B cell (primary cell): ENCODE data around the gene GYPC. TPM values are rescaled to one million over a fixed set of nuclear protein-coding genes. Genes with fewer than 3 reads are reported as not detected.
"Not testable (repeated sequence)": the region's sequence is repeated elsewhere in the genome, so short reads cannot be mapped to it uniquely, and the experiment has no call there.

Experiments
- ATAC-seq: fragments of 200-7000 bp; cut with Tn5 transposase; one replicate; pipeline ENCODE4 v1.10.0; 2021; ENCODE audit warnings: low read depth, mild to moderate bottlenecking, moderate number of reproducible peaks, moderate library complexity
- CTCF ChIA-PET: fragments of 350-600 bp; sonication (Branson Sonifier 250); formaldehyde crosslinking; loops from one replicate; lab custom pipeline; 2021; ENCODE audit warnings: antibody characterized with exemption, inconsistent platforms; lab: Charles Lee
- POLR2A ChIA-PET: fragments of 350-600 bp; sonication (Branson Sonifier 250); formaldehyde crosslinking; loops from one replicate; lab custom pipeline; 2021; ENCODE audit warnings: antibody characterized with exemption; lab: Charles Lee
- DNase-seq: peaks from one replicate; pipeline ENCODE4 v3.0.0; 2013
- H2AFZ ChIP-seq: 2 replicates; pipeline ENCODE4 v1.6.1; 2012; ENCODE audit warnings: mild to moderate bottlenecking, low read depth, low read length; ENCODE audit not compliant: insufficient read depth, poor library complexity, severe bottlenecking
- H3K27ac ChIP-seq, 2 donors: 1 replicate in 1 of 2; 2 replicates in 1 of 2; pipeline ENCODE4 v1.5.1; 2012 to 2013; ENCODE audit warnings: low read length in 2 of 2, mild to moderate bottlenecking in 2 of 2, moderate library complexity in 1 of 2
- H3K27me3 ChIP-seq, 4 experiments: fragments of 200-600 bp in 1 of 4; sonication (generic) in 1 of 4; replicated peaks in 1 of 4; 1 replicate in 2 of 4; 2 replicates in 2 of 4; pipeline versions ENCODE4 v1.6.1 to v1.7.0; 2013 to 2016; ENCODE audit warnings: low read length in 3 of 4, mild to moderate bottlenecking in 2 of 4, mixed read lengths in 1 of 4, moderate library complexity in 1 of 4; ENCODE audit not compliant: insufficient read depth in 4 of 4, control insufficient read depth in 3 of 4; ENCODE audit errors: control extremely low read depth in 1 of 4
- H3K36me3 ChIP-seq, 2 experiments: replicated peaks in 1 of 2; 1 replicate in 1 of 2; 2 replicates in 1 of 2; pipeline versions ENCODE4 v1.6.1 to v1.7.1; 2013; ENCODE audit warnings: low read length in 1 of 2; ENCODE audit not compliant: insufficient read depth in 2 of 2, control insufficient read depth in 1 of 2; ENCODE audit errors: control extremely low read depth in 1 of 2, extremely low read depth in 1 of 2
- H3K4me1 ChIP-seq, 2 donors: fragments of 200-600 bp in 1 of 2; sonication (generic) in 1 of 2; 1 replicate in 1 of 2; 2 replicates in 1 of 2; pipeline versions ENCODE4 v1.5.1 to v1.6.1; 2013 to 2017; ENCODE audit warnings: low read length in 2 of 2; ENCODE audit not compliant: control insufficient read depth in 2 of 2, insufficient read depth in 2 of 2
- H3K4me2 ChIP-seq: replicated peaks from 2 replicates; pipeline ENCODE3; 2012; ENCODE audit warnings: mild to moderate bottlenecking, low read depth, low read length; ENCODE audit not compliant: poor library complexity, severe bottlenecking
- H3K4me3 ChIP-seq, 5 experiments: fragments of 200-600 bp in 1 of 5; sonication (generic) in 1 of 5; 1 replicate in 3 of 5; 2 replicates in 2 of 5; pipeline versions ENCODE4 v1.5.1 to v1.7.0; 2011 to 2016; ENCODE audit warnings: low read length in 4 of 5, mild to moderate bottlenecking in 4 of 5, low read depth in 2 of 5, control low read depth in 1 of 5, moderate library complexity in 1 of 5; ENCODE audit not compliant: insufficient read depth in 1 of 5; ENCODE audit errors: control extremely low read depth in 1 of 5, extremely low read depth in 1 of 5
- H3K79me2 ChIP-seq: fragments of 200-600 bp; sonication (generic); one replicate; pipeline ENCODE4 v1.6.0; 2016; ENCODE audit warnings: low read length; ENCODE audit not compliant: control insufficient read depth, insufficient read depth
- H3K9ac ChIP-seq: fragments of 200-600 bp; sonication (generic); 2 replicates; pipeline ENCODE4 v1.6.1; 2017; ENCODE audit warnings: mild to moderate bottlenecking, low read length, moderate library complexity
- H3K9me3 ChIP-seq, 3 donors: one replicate each; pipeline versions ENCODE4 v1.6.1 to v1.7.1; 2013; ENCODE audit warnings: low read length in 2 of 3; ENCODE audit not compliant: control insufficient read depth in 2 of 3, insufficient read depth in 1 of 3; ENCODE audit errors: control extremely low read depth in 1 of 3
- H4K20me1 ChIP-seq: 2 replicates; pipeline ENCODE4 v1.6.0; 2012; ENCODE audit warnings: mild to moderate bottlenecking, low read length; ENCODE audit not compliant: insufficient read depth, control insufficient read depth, poor library complexity, severe bottlenecking
- H3K27ac Mint-ChIP-seq: one replicate; pipeline ENCODE4 v1.8.0; 2021; ENCODE audit warnings: mixed read lengths
- H3K27me3 Mint-ChIP-seq: one replicate; pipeline ENCODE4 v1.8.0; 2021; ENCODE audit warnings: mixed read lengths
- H3K4me1 Mint-ChIP-seq: one replicate; pipeline ENCODE4 v1.8.0; 2021; ENCODE audit warnings: mixed read lengths
- H3K4me3 Mint-ChIP-seq: one replicate; pipeline ENCODE4 v1.8.0; 2021; ENCODE audit warnings: mixed read lengths
- H3K9me3 Mint-ChIP-seq: one replicate; pipeline ENCODE4 v1.8.0; 2022; ENCODE audit warnings: mixed read lengths; ENCODE audit not compliant: insufficient read depth
- CTCF ChIP-seq: fragments of 200-600 bp; IDR thresholded peaks from one replicate; pipeline ENCODE4 v1.8.0; 2022; ENCODE audit warnings: antibody characterized with exemption, mild to moderate bottlenecking
- EZH2 ChIP-seq: IDR thresholded peaks from 2 replicates; pipeline ENCODE4 v1.6.1; 2012; ENCODE audit warnings: borderline replicate concordance, low read depth, mild to moderate bottlenecking, moderate library complexity, low read length; ENCODE audit not compliant: insufficient read depth, poor library complexity, severe bottlenecking
- WGBS: methylation state at CpG from one replicate; pipeline ENCODE4 v1.1.5; 2013; ENCODE audit warnings: missing lambda C conversion rate; ENCODE audit not compliant: insufficient coverage; 5-methylcytosine and 5-hydroxymethylcytosine counted together
- intact Hi-C: fragments of 100-400 bp; cut with micrococcal nuclease; formaldehyde crosslinking; loops from one replicate; pipeline ENCODE4 v1.10.0; 2022
- polyA plus RNA-seq: library from polyadenylated mRNA; depleted of rRNA; stranded (reverse); fragments of >200 nt; gene quantifications from 2 replicates; pipeline ENCODE4 v1.2.3, GENCODE V29; 2012
- total RNA-seq, 2 donors: library from RNA; stranded (reverse); fragments of 120-200 nt in 1 of 2; gene quantifications; 1 replicate in 1 of 2; 2 replicates in 1 of 2; pipeline versions ENCODE4 v1.2.3 to v1.2.4, GENCODE V29; 2013 to 2022

The GYPC gene
- total and polyA plus RNA-seq, 2 donors (not counting 1 experiment from before 2014, with no cell fraction given): 48.8 to 111 TPM

GRCh38 chr2:126645211-126645618 is 10.7 kb upstream of the GYPC start:
- no peaks in the 10 kb centered on the region for H3K27me3 Mint-ChIP-seq
- peaks cover 20% of the 10 kb centered on the region for H3K4me1 Mint-ChIP-seq
- ATAC-seq: peak; percentile 28
- Histone ChIP-seq H2AFZ (no peak overlapping the region), H3K4me3 (no peak overlapping the region), H3K27me3 (no peaks in the 10 kb centered on the region), H4K20me1 (no peaks in the 10 kb centered on the region), H3K79me2 (no peaks in the 10 kb centered on the region), H3K4me2 (peak overlapping the region; percentile 34), H3K36me3 (no peaks in the 10 kb centered on the region), H3K9me3 (peaks cover 0 to 6% (median 0%) of the 10 kb centered on the region in 3 donors), H3K9ac (no peak overlapping the region), H3K4me1 (peaks cover 19 to 22% of the 10 kb centered on the region in 2 donors), H3K27ac (peak overlapping the region; percentile 52 to 87)
- H3K4me3 Mint-ChIP-seq: no peak overlapping the region
- ChIA-PET CTCF (no interaction called here), POLR2A (interaction anchor here (1.3 kb wide), 1 partner anchor 12 kb away, joined by 4 read pairs; no protein-coding TSS in a partner anchor)
- H3K27ac Mint-ChIP-seq: peak overlapping the region; percentile 91
- intact Hi-C loops: no loop called here
- no peak for DNase-seq
- H3K9me3 Mint-ChIP-seq: no peaks in the 10 kb centered on the region
- TF ChIP-seq CTCF: no peak
- TF ChIP-seq EZH2: no peak
- WGBS: 60% methylated on average over 1 of the region's 1 CpG

GRCh38 chr2:126646026-126646425 is 9.9 kb upstream of the GYPC start:
- no peak overlapping the region for H3K9ac ChIP-seq
- Mint-ChIP-seq H3K4me1 (peaks cover 20% of the 10 kb centered on the region), H3K27me3 (no peaks in the 10 kb centered on the region), H3K27ac (peak overlapping the region; percentile 62), H3K9me3 (peaks cover 5% of the 10 kb centered on the region), H3K4me3 (no peak overlapping the region)
- POLR2A ChIA-PET: interaction anchor here (1.3 kb wide), 1 partner anchor 11 kb away, joined by 4 read pairs; no protein-coding TSS in a partner anchor
- TF ChIP-seq EZH2 (no peak), CTCF (no peak)
- no peaks in the 10 kb centered on the region for H4K20me1 ChIP-seq
- no peak overlapping the region for H3K4me2 ChIP-seq
- CTCF ChIA-PET: no interaction called here
- WGBS: 100% methylated on average over 2 of the region's 3 CpGs
- peaks cover 19 to 22% of the 10 kb centered on the region in 2 donors for H3K4me1 ChIP-seq
- H3K4me3 ChIP-seq: no peak overlapping the region
- H3K27me3 ChIP-seq: no peaks in the 10 kb centered on the region
- DNase-seq (no peak), ATAC-seq (no peak)
- H3K27ac ChIP-seq: no peak overlapping the region
- no peak overlapping the region for H2AFZ ChIP-seq
- intact Hi-C loops: no loop called here
- H3K79me2 ChIP-seq: no peaks in the 10 kb centered on the region
- H3K9me3 ChIP-seq: peaks cover 0 to 8% (median 0%) of the 10 kb centered on the region in 3 donors
- no peaks in the 10 kb centered on the region for H3K36me3 ChIP-seq

GRCh38 chr2:126647714-126648344 is 8.1 kb upstream of the GYPC start:
- CTCF ChIA-PET, DNase-seq: not testable (repeated sequence)

More at GRCh38 chr2:126647714-126648344, 8.1 kb upstream of the GYPC start:
- H3K27ac ChIP-seq, H3K4me2 ChIP-seq, H3K27ac Mint-ChIP-seq, H3K79me2 ChIP-seq, H3K4me3 Mint-ChIP-seq, H3K4me3 ChIP-seq, H3K9ac ChIP-seq, POLR2A ChIA-PET, H4K20me1 ChIP-seq, ATAC-seq, H2AFZ ChIP-seq, H3K27me3 Mint-ChIP-seq, H3K36me3 ChIP-seq, H3K9me3 Mint-ChIP-seq, H3K27me3 ChIP-seq, intact Hi-C loops: not testable (repeated sequence)
- WGBS: no CpG with 5 or more reads among the region's 1 CpG
- peaks cover 0 to 11% (median 0%) of the 10 kb centered on the region in 3 donors for H3K9me3 ChIP-seq
- H3K4me1 ChIP-seq: peaks cover 19 to 22% of the 10 kb centered on the region in 2 donors
- peaks cover 20% of the 10 kb centered on the region for H3K4me1 Mint-ChIP-seq
